IPS DF 4.7 (cell line): ENCODE measurements around the gene SLC25A45.
"Not testable (repeated sequence)": the region's sequence is repeated elsewhere in the genome, so short reads cannot be mapped to it uniquely, and the experiment has no call there.

ENCODE experiments used
- DNase-seq: peaks from one replicate; pipeline ENCODE4 v3.0.0-alpha.2; 2013; ENCODE audit warnings: low spot score; ENCODE audit errors: extremely low read depth

SLC25A45 gene

DNA sequence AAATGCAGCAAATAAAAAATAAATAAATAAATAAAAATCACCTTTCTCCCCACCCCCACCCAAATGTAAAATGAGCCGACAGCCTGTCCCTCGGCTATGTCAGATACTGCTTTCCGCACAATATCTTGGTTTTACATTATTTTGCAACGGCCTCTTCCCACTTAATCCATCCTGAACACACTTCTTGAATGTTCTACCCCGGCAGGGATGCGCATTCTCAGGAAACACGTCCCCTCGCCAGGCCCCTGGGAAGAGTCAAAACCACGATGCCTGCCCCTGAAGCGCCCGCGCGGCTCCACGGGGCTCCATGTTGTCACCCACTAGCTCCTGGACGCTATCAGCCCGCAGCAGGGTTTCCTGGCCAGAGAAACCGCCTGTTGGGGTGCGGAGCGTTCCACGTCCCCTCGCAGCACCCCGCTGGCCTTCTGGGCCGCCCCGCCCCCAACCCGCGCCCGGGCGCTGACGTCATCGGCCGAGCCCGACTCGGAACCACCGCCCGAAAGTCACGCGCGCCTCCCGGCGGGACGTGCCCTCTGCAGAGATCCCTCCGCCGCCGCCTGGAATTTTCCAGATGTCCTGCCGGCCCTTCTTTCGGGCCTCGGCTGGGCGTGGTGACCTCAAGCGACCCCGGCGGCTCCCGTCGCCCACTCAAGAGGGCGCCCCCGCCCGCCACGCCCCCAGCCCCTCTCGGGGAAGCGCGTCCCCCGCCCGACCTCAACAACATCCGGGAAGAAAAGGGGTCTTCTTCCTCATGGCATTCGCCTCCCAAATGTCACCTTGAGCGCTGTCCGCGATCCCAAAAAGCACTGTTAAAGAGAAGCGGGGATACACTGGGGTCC lies 39.6 kb upstream of the SLC25A45 start:
- no peak for DNase-seq

DNA sequence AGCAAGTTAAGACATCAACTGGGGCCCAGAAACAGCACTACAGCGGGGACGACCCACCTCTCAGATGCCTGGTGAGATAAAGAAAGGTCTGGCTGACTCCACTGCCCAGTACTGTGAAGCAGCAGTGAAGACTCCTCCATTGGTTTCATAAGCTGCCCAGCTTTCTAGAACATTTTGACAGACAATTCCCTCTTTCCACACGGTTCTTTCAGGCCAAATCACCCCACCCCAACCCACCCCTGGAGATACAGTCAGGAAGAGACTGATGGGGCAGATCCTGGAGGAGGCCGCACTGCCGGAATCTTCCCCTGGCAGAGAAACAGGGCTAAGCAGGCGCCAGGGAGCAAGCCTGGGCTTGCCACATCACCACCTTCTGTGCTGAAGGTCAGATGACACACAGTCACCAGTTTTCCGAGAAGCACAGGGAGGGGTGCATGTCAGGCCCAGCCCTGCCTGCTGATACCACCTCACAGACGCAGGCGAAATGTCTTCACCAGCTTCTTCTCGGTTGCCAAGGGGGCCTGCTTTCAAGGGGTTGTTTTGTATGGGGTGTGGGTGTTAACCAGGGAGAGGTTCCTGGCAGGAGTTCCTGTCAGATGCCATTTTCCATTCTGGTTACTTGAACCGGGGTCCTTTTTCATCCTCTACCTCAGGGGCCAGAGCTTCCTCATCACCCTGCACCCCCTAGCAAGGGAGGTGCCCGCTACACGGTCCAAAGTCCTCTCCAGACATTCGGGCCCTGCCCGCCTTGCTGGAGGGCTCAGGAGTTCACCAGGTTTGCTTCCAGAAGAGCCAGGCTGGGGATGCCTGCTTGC lies 38.7 kb upstream of the SLC25A45 start:
- DNase-seq: no peak

DNA sequence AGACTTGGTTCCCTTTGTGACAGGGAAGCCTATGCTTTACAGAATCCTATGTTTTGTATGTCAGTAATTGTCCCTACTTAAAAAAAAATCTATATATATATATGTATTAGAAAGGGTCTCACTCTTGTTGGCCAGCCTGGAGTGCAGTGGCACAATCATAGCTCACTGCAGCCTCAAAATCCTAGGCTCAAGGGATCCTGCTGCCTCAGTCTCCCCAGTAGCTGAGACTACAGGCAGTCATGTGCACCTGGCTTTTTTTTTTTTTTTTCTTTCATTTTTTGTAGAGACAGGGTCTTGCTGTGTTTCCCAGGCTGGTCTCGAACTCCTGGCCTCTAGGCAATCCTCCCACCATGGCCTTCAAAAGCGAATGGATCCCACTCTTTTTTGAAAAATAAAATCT lies 38.1 kb upstream of the SLC25A45 start:
- DNase-seq: no peak

DNA sequence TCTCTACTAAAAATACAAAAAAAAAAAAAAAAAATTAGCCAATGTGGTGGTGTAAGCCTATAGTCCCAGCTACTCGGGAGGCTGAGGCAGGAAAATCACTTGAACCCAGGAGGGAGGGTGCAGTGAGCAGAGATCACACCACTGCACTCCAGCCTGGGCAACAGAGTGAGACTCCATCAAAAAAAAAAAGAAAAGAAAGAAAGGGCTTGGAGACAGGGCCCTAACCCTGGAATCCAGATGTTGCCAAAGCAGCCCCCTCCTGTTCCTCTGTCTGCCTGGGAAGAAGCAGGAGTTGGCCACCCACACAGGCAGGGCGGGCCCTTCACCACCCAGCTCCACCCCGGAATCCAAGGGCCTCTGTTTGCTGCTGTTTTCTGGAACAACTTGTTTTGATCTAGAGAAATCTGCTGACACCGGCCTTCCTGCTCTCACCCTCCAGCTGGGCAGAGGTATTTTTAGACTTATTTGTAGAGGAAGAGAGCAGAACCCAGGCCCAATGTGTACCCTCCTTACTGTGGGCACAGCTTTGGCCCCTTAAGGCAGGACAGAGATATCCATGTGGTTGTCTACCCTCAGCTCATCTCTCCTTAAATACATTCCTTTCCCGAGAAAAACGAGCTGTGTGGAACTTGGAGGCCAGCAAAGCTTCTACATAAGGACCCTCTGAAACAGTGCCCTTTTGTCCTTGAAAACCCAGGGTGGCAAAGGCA lies 37.5 kb upstream of the SLC25A45 start:
- no peak for DNase-seq

GRCh38 chr11:65419460-65419771 lies 37.0 kb upstream of the SLC25A45 start:
- DNase-seq: no peak

DNA sequence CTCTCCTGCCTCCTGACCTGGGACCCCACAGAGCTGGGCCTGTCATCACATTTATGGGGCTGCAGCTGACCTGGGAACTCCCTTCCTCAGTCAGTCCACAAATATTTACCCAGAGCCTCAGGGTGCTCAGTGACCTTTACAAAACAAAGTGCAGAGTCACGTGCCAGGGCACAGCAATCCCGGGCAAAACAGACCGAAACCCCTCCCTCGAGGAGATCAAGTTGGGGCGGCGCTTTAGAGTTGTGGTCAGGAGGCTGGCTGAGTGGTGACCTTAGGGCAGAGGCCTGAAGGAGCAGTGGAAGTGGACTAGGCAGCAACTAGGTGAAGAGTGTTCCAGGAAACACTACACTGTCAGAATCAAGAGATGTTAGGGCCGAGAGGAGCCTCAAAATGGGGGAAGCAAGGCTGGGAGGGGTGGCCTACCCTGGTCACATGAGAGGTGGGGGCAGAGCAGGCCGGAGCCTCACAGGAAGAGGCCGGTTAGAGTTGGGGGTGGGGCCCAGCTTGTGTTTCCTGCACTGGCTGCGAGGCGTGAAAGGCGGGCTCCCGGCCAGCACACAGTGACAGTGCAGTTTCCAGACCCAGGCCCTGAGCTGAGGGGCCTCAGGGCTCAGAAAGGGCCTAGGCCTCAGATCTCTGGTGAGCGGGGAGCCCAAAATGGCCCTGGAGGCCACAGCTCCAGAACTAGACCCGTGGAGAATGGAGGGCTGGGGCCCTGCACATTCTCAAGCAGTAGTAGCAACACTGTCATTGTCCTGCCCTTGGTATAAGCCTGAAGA lies 36.4 kb upstream of the SLC25A45 start:
- peak; percentile 78 for DNase-seq

- DNase-seq: no peak
Measured at GRCh38 chr11:65418431-65418680, 35.9 kb upstream of the SLC25A45 start.

- no peak for DNase-seq
Measured at GRCh38 chr11:65417702-65418430, 35.4 kb upstream of the SLC25A45 start.

DNA sequence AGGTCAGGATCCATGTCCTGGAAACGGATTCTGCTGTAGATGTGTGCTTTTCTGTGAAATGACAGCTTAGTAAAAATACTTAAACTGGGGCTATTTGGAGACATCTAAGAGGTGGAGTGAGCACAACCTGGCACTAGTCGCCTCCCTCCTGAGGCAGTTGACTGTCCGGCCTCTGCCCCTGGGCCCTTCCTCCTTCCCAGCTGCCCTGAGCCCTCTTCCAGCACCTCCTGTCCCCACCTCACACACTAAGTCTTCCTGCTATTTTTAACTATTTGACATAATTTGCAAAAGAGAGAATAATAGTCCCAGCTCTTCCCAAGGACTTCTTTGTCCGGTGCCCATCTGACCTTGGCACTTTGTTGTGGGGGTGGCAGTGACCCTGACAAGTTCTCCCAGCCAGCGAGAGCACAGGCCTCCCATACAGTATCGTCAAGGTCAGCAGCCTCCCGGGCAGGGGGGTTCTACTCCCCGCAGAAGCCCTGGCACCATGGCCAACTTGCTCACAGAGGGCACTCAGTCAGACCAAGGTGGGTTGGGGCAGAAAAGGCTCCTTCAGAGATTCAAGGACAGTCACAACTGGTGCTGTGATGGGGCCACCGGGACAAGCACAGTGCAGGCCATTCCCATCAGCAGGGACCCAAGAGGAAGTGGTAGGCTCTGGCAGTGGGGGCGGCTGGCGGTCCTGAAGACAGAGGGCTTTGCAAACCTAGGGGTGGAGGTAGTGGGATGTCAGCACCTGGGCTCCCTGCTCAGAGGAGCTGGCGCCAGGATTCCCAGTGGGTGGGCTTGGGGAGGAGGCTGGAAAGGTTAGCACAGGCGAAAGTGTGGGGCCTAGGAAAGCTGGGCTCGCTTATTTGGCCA lies 34.6 kb upstream of the SLC25A45 start:
- no peak for DNase-seq

GRCh38 chr11:65416341-65416824 lies 33.9 kb upstream of the SLC25A45 start:
- no peak for DNase-seq

GRCh38 chr11:65415499-65416340 lies 33.3 kb upstream of the SLC25A45 start:
- DNase-seq: no peak

DNA sequence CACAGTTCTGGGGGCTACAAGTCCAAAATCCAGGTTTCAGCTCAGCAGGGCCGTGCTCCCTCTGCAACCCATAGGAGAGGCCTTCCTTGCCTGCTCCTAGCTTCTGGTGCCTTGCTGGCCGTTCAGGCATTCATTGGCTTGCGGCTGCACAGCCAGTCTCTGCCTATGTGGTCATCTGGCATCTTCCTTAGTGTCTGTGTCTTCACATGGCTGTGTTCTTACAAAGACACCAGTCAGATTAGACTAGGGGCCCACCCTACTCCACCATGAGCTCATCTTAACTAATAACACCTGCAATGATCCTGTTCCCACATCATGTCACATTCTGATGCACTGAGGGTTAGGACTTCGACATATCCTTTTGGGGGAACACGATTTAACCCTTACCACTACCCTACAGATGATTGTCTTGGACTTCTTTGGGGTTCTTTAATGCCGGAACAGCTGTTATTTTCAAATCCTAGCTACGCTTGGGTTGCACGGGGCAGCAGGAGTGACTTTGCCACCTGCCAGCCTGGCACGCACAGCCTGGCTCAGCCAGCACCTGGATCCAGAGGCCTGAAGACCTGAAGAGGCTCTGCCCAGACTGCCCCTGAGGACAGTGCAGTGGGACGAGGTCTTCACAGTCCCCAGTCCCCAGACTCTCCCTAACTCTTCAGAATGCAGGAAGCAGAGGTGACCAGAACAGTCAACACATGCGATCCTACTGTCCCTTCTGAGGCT lies 32.5 kb upstream of the SLC25A45 start:
- no peak for DNase-seq

DNA sequence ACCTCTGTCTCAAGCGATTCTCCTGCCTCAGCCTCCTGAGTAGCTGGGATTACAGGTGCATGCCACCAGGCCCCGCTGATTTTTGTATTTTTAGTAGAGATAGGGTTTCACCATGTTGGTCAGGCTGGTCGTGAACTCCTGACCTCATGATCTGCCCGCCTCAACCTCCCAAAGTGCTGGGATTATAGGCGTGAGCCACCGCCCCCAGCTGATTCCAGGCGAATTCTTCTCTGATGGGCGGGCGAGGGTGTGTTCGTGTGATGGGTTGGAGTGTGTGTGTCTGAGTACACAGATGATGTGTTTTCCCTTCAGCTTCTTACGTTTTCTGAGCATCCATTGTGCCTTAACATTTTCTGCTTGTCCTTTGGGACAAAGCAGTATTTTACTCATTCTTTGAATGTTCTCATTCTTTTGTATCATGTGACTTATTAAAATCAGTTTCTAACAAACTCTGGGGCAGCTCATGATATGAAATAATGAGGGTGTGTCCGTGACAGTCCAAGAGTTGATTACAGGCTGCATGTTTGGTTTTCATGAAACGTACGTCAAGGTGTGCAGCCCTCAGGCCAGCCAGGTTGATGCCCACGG lies 30.7 kb upstream of the SLC25A45 start:
- DNase-seq: not testable (repeated sequence)

DNA sequence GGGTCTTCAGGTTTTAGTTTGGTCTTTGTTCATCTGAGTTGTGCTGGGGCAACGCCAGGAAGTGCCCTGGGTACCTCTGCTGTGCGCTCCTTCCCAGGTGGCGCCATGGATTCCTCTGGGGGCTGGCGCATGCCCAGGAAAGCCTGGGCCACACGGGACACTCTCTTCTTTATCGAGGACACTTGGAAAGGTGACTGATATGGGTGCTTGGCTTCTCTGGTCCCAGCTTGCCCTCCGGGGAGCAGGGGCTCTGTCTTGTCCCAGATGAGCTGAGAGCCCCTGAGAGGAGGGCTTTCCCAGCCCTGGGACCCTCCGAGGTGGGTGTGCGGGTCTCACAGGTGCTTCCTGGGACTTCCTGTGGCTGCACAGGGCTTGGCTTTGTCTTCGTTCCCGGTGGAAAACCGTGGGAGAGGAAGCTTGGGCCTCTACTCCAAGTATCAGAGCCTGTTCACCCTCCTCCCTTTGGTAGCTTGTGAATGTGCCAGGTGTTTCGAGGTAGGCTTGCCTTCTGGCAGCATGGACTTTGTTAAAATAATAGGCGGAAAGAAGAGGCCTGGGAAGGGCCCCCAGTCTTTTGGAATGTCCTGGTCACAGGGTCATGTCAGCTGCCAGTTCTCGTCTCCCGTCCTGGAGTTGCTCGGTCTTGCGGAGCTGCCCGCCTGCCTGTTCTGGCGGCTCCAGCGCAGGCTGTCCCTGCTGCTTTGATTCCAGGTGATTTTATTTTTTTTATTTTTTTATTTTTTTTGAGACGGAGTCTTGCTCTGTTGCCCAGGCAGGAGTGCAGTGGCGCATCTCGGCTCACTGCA lies 30.0 kb upstream of the SLC25A45 start:
- DNase-seq: no peak

DNA sequence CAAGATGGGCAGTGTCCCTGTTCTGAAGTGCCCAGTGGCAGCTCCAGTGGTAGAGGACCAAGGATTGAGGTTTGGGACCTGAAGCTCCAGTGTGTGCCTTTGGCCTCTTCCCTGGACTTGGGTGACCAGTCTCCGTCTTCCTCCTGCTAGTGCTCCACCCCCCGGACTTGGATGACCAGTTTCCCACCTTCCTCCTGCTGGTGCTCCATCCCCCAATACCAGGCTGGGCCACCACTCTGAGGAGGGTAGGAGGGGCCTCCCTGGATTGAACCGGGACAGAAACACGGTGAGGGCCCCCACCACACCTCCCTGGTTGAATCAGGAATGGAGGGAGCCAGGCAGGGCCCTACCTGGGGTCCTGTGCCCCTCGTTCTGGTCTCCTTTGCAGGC lies 29.2 kb upstream of the SLC25A45 start:
- no peak for DNase-seq

DNA sequence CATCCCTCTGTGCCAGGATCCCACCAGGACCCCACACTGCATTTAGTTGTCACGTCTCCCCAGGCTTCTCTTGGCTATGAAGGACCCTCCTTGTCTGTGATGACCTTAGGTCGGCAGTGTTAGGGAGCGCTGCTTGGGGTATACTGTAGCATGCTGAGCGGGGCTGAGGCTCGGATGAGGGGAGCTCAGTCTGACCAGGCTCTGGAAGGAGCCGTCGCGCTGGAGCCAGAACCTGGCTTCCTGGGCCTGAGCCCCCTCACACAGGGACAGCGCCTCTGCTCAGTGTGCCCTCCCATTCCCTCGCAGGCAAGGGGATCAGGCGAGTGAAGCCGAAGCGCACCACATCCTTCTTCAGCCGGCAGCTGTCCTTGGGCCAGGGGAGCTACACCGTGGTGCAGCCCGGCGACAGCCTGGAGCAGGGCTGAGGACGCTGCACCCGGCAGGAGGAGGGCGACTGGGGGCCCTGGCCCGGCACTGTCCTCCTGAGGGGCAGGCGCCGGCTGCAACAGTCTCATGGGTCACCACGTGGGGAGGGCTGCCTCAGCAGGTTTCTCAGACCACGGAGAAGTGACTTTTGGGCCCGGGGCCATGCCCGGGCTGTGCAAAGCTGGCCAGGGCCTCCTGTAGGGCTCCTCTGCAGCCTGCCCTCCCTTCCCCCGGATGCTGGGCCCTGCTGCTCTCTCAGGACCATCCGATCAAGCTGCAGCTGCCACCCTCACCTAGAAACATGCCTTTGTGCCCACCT lies 28.7 kb upstream of the SLC25A45 start:
- DNase-seq: no peak
